Panc1 (cell line): ENCODE results near the gene TUBA4A. TPM values are rescaled to one million over a fixed set of nuclear protein-coding genes. Genes with fewer than 3 reads are reported as not detected.

Experiments
- ATAC-seq: fragments of 200-7000 bp; cut with Tn5 transposase; 2 replicates; pipeline ENCODE4 v1.9.1; 2020; ENCODE audit warnings: mild to moderate bottlenecking, moderate library complexity
- BruUV-seq: library from RNA; stranded (reverse); fragments of 400-500 nt; replicated peaks from 2 replicates; lab custom pipeline; 2021; lab: Mats Ljungman, UMichigan
- CTCF ChIA-PET: fragments of 300-600 bp; sonication (Branson Sonifier 250); formaldehyde crosslinking; loops from one replicate; lab custom pipeline; 2022; ENCODE audit warnings: antibody characterized with exemption; lab: Charles Lee
- POLR2A ChIA-PET: fragments of 300-600 bp; sonication (Branson Sonifier 250); formaldehyde crosslinking; loops from one replicate; lab custom pipeline; 2022; ENCODE audit warnings: antibody characterized with exemption; lab: Charles Lee
- DNase-seq: peaks from one replicate; pipeline ENCODE4 v3.0.0-alpha.2; 2010; ENCODE audit warnings: low read depth, low spot score
- H3K27ac ChIP-seq: 2 replicates; pipeline ENCODE4 v1.5.1; 2011; ENCODE audit warnings: mild to moderate bottlenecking, low read length, inconsistent platforms
- H3K27me3 ChIP-seq: fragments of 200-500 bp; sonication (Bioruptor generic); 2 replicates; pipeline ENCODE4 v1.6.0; 2014; ENCODE audit warnings: low read length, inconsistent platforms; ENCODE audit not compliant: control insufficient read depth, insufficient read depth
- H3K36me3 ChIP-seq: fragments of 200-500 bp; sonication (Bioruptor generic); 2 replicates; pipeline ENCODE4 v1.5.1; 2014; ENCODE audit warnings: inconsistent platforms, mild to moderate bottlenecking, low read length, moderate library complexity; ENCODE audit not compliant: control insufficient read depth, insufficient read depth
- H3K4me1 ChIP-seq: 2 replicates; pipeline ENCODE4 v1.5.1; 2011; ENCODE audit warnings: inconsistent platforms, mild to moderate bottlenecking, low read length, moderate library complexity; ENCODE audit not compliant: control insufficient read depth, insufficient read depth
- H3K4me3 ChIP-seq, 2 experiments: 2 replicates each; pipeline ENCODE4 v1.5.1; 2011 to 2012; ENCODE audit warnings: low read depth in 2 of 2, low read length in 2 of 2, mild to moderate bottlenecking in 2 of 2, inconsistent platforms in 1 of 2, moderate library complexity in 1 of 2
- H3K9me3 ChIP-seq: fragments of 200-500 bp; sonication (Bioruptor generic); 2 replicates; pipeline ENCODE4 v1.5.1; 2014; ENCODE audit warnings: low read depth, mild to moderate bottlenecking, inconsistent platforms, low read length, moderate library complexity; ENCODE audit not compliant: control insufficient read depth, insufficient read depth
- POLR2AphosphoS5 ChIP-seq: IDR thresholded peaks from 2 replicates; pipeline ENCODE4 v1.6.1; 2012; ENCODE audit warnings: mild to moderate bottlenecking, low read depth, low read length, moderate library complexity
- SIN3A ChIP-seq: IDR thresholded peaks from 2 replicates; pipeline ENCODE4 v1.6.1; 2012; ENCODE audit warnings: low read depth, mild to moderate bottlenecking, low read length, moderate library complexity, borderline replicate concordance; ENCODE audit not compliant: insufficient read depth
- TCF7L2 ChIP-seq: IDR thresholded peaks from 2 replicates; pipeline ENCODE4 v1.6.1; 2011; ENCODE audit warnings: mild to moderate bottlenecking, low read depth, low read length, inconsistent platforms
- in situ Hi-C: cut with HindIII; loops from 2 replicates; pipeline ENCODE4 v1.10.0; 2016; ENCODE audit warnings: low sequenced_read_pairs, low pct_unique_long_range_greater_than_20kb
- intact Hi-C: fragments of 100-400 bp; cut with micrococcal nuclease; formaldehyde crosslinking; loops from one replicate; pipeline ENCODE4 v1.10.0; 2022; ENCODE audit not compliant: unreplicated experiment
- total RNA-seq: library from RNA; stranded (reverse); gene quantifications from one replicate; pipeline ENCODE4 v1.2.1, GENCODE V29; 2021; ENCODE audit not compliant: unreplicated experiment
- TF ChIP-seq, protein P1 (sequence below): fragments of 450-650 bp; IDR thresholded peaks from 2 replicates; pipeline ENCODE4 v1.5.1; 2017; ENCODE audit warnings: mild to moderate bottlenecking
- TF ChIP-seq, protein P2 (sequence below), 2 experiments: IDR thresholded peaks; 2 replicates each; pipeline ENCODE4 v1.6.1; 2011 to 2012; ENCODE audit warnings: low read depth in 2 of 2, control low read depth in 1 of 2, low read length in 1 of 2, mild to moderate bottlenecking in 1 of 2, moderate library complexity in 1 of 2; ENCODE audit not compliant: insufficient read depth in 1 of 2

The TUBA4A gene
- total RNA-seq, 1 experiment from 2014 or later = 12.9 TPM

DNA sequence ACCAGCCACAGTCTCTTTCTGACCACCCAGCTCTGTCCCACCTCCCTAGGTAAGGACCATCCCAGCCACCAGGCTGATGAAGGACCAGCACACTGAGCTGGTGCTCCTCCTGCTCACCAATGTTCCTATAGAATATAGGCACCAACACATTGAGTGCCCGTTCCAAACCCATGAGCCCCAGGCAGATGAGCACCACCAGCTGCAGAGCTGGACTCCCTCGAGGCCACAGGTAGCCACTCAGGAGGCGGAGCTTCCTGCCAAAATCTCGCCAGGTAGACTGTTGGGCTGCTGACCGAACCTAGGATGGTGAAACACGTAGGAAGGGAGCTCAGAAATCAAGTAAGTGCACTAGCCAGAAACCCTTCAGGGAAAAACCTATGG is 37.2 kb downstream of the TUBA4A start:
- no peak for ATAC-seq
- Histone ChIP-seq H3K36me3 (0 out of 2 replicates have a peak, but pooled peaks cover 2% of the 10 kb centered on the region), H3K4me3 (no peak overlapping the region), H3K9me3 (no peaks in the 10 kb centered on the region), H3K4me1 (peaks cover 10% of the 10 kb centered on the region), H3K27me3 (no peaks in the 10 kb centered on the region), H3K27ac (no peak overlapping the region)
- intact Hi-C loops = loop anchor here (10.0 kb wide), 1 partner anchor 52 kb away; the partner anchor contains the start of gene NHEJ1
- POLR2A ChIA-PET = interaction anchor here (0.6 to 0.7 kb wide), 2 partner anchors 10 to 42 kb away, joined by 3 to 4 read pairs; no protein-coding TSS in a partner anchor
- no TSS peak for BruUV-seq
- DNase-seq = no peak
- CTCF ChIA-PET = no interaction called here
- TF ChIP-seq TCF7L2 (no peak), SIN3A (no peak), POLR2AphosphoS5 (no peak)
- TF ChIP-seq, protein P1, sequence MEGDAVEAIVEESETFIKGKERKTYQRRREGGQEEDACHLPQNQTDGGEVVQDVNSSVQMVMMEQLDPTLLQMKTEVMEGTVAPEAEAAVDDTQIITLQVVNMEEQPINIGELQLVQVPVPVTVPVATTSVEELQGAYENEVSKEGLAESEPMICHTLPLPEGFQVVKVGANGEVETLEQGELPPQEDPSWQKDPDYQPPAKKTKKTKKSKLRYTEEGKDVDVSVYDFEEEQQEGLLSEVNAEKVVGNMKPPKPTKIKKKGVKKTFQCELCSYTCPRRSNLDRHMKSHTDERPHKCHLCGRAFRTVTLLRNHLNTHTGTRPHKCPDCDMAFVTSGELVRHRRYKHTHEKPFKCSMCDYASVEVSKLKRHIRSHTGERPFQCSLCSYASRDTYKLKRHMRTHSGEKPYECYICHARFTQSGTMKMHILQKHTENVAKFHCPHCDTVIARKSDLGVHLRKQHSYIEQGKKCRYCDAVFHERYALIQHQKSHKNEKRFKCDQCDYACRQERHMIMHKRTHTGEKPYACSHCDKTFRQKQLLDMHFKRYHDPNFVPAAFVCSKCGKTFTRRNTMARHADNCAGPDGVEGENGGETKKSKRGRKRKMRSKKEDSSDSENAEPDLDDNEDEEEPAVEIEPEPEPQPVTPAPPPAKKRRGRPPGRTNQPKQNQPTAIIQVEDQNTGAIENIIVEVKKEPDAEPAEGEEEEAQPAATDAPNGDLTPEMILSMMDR = no peak
- TF ChIP-seq, protein P2, sequence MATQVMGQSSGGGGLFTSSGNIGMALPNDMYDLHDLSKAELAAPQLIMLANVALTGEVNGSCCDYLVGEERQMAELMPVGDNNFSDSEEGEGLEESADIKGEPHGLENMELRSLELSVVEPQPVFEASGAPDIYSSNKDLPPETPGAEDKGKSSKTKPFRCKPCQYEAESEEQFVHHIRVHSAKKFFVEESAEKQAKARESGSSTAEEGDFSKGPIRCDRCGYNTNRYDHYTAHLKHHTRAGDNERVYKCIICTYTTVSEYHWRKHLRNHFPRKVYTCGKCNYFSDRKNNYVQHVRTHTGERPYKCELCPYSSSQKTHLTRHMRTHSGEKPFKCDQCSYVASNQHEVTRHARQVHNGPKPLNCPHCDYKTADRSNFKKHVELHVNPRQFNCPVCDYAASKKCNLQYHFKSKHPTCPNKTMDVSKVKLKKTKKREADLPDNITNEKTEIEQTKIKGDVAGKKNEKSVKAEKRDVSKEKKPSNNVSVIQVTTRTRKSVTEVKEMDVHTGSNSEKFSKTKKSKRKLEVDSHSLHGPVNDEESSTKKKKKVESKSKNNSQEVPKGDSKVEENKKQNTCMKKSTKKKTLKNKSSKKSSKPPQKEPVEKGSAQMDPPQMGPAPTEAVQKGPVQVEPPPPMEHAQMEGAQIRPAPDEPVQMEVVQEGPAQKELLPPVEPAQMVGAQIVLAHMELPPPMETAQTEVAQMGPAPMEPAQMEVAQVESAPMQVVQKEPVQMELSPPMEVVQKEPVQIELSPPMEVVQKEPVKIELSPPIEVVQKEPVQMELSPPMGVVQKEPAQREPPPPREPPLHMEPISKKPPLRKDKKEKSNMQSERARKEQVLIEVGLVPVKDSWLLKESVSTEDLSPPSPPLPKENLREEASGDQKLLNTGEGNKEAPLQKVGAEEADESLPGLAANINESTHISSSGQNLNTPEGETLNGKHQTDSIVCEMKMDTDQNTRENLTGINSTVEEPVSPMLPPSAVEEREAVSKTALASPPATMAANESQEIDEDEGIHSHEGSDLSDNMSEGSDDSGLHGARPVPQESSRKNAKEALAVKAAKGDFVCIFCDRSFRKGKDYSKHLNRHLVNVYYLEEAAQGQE (IDR thresholded peaks at IDR 0.05; ENCODE audit: insufficient read depth in 1 of 2, low read depth in 2 of 2, low read length in 1 of 2) = no peak
- in situ Hi-C loops = no loop called here

DNA sequence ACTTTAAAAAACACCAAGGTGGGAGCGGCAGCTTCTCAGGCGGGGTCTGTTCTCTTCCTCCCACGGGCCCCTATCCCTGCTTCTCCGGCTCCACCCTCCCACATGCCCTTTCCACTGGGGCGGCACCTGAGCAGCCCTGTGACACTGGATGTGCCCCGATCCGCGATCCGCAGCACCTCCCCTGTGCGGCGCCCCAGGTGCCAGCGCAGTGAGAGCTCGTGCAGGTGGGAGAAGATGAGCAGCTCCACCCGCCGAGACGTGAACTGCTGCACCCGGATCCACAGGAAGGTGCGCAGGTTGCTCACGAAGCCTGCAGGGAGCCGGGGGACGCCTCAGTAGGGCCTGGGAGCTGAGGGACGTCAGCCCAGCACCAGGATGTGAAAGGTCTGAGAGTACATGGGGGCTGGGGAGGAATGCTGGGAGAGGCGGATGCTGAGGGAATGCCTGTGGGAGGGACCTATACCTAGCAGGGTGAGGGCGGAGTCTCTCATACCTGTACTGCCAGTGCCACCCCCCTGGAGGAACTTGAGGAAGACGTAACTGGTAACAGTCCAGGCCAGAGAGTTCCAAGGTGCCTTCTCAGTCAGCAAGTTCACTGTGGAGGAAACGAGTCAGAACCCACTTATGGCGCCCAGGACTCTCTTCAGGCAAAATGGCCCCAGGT is 37.7 kb downstream of the TUBA4A start:
- TF ChIP-seq POLR2AphosphoS5 (no peak), SIN3A (no peak), TCF7L2 (no peak)
- TF ChIP-seq, protein P2 (IDR thresholded peaks at IDR 0.05; ENCODE audit: insufficient read depth in 1 of 2, low read depth in 2 of 2, low read length in 1 of 2) = no peak
- TF ChIP-seq, protein P1 = no peak
- Histone ChIP-seq H3K4me3 (no peak overlapping the region), H3K4me1 (peaks cover 10% of the 10 kb centered on the region), H3K36me3 (0 out of 2 replicates have a peak, but pooled peaks cover 2% of the 10 kb centered on the region), H3K27me3 (no peaks in the 10 kb centered on the region), H3K9me3 (no peaks in the 10 kb centered on the region), H3K27ac (no peak overlapping the region)
- ATAC-seq = no peak
- POLR2A ChIA-PET = interaction anchor here (0.7 kb wide), 1 partner anchor 10 kb away, joined by 3 read pairs; no protein-coding TSS in a partner anchor
- no peak for DNase-seq
- no TSS peak for BruUV-seq
- in situ Hi-C loops (no loop called here), intact Hi-C loops (loop anchor here (10.0 kb wide), 1 partner anchor 51 kb away; the partner anchor contains the start of gene NHEJ1)
- CTCF ChIA-PET = no interaction called here
